ENCODE data around the gene TOM1L2.

The TOM1L2 gene

GRCh38 chr17:17844500-17844899 lies 127.7 kb downstream of the TOM1L2 start:
- DNase-seq: no peak

DNA sequence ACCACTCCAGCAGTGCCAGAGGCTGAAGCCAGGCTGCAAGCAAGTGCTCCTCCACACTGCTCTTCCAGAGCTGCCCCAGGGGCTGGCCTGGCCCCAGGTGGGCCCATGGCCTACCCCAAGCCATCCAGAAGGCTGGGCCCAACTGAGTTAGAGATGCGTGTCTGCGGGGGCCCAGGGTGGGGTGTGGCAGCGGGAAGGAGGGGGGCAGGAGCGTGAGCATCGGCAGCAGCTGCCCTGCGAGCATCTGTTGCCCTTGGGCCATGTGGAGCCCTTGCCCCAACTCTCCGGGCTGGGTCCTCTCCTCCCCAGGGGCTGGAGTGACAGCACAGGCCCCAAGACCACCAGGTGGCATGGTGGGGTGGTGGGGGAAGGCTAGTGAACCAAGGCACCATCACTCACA lies 128.1 kb downstream of the TOM1L2 start:
- no peak for DNase-seq

- no peak for DNase-seq
These were observed 129.1 kb downstream of the TOM1L2 start for GRCh38 chr17:17843096-17843495.

GRCh38 chr17:17842111-17842876 lies 129.9 kb downstream of the TOM1L2 start:
- no peak for DNase-seq

DNA sequence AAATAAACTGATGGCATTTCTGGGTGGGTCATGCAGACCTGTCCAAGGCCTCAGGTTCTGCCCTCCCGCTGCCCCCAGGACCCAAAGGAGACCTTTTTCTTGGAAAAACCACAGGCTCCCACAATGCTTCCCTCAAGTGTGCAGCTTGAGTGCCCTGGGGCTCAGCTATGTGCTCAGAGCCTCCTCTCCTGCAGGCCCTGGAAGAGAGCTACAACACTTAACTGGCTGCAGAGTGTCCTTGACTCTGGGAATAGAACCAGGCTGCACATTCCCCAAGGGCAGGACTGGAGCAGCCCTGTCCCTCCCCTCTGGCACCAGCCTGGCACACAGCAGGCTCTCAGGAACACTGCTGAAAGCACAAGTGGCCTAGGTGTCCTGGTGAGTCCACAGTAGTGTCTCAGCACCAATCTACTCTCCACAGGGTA lies 130.6 kb downstream of the TOM1L2 start:
- DNase-seq: no peak

DNA sequence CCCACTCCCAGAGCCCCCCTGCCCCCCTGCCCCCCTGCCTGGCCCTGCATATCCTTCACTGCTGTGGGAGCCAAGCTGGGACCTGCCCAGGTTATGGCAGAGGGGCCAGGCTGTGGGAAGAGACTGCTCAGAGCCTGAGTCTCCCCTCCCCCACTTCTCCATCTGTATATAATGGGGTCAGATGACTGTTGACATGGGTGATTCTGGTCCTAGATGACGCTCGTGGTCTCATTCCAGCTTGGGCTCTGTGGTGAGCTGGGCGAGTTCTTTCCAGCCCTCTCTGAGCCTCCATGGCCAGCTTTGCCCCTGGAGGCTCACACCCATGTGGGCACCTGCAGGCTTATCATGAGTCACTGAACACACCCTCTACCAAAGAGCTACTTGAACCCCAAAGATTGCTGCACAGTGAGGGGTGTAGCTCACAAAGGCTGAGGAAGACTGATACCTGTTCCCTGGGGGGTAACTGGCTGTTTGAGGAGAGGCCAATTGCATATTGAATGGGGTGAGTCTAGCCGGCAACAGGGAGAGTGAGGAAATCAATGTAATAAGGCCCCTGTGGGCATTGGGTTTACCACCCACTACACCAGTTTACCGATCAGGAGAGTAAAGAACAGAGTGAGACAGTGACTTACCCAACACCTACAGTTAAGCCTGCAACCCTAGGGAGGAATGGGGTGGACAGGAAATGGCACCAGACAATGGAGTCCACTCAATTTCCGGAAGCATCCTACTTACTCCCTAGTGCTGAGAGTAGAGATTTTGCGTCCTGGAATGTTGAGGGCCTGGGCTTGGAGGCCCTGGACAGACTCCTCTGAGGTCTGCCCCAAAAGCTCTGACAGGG lies 131.2 kb downstream of the TOM1L2 start:
- DNase-seq: no peak

DNA sequence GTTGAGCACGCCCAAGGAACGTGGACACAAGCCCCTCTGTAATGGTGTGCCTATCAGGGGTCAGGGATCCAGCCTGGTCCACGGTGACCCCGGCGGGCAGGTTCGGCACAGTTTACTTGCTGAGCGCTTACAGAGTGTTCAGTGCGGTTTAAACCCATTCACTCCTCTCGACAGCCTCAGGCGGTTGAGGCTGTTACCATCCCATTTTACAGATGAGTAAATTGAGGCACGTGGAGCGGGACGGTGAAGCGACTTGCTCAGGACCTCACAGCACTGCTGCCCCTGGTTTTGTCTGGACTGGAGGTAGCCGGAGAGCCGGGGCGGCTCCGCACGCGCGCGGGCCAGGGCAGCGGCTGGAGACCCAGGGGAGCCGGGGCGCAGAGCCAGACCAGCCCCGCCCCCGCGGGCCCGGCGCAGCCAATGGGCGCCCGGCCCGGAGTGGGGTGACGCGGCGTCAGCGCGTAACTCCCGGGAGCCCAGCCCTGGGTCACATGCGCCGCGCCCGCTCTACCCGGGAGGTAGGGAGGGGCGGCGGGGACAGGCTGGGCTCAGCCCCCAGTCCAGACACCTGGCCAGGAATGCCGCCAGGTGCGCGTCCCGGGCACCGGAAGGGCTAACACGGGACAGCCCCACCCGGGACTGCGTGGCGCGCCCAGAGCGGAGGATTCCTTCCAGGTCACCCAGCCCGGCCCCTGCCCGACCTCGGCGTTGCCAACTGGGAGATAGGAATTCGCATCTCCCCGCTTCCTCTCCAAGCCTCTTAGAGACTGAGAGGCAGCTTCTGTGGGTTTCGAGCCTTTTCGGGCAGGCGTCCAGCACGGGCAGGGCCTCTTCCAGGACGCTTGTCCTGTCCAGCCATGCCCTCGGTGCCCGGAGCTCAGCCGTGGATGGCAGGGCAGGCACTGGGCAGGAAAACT lies 132.2 kb downstream of the TOM1L2 start:
- DNase-seq: peak; percentile 84

GRCh38 chr17:17837966-17838962 lies 133.9 kb downstream of the TOM1L2 start:
- DNase-seq: no peak

DNA sequence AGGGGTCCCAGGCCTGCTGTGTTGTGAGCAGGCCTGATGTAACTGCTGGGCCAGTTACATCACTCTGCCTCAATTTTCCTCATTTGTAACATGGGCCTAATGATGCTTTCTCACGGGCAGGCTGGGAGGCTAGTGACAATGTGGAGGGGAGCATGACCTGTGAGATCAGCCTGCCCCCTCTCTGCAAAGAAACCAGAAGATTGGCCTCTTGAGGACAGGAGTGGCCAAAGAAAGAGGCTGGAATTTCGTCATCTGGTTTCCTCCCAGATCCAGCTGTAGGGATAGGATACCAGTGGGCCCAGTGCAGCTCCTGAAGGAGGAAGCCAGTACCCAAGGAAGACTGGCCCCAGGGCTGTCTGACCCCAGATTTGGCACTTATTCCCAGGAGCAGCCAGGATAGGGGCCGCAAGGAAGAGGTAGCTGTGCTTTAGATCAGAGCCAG lies 134.8 kb downstream of the TOM1L2 start:
- no peak for DNase-seq

DNA sequence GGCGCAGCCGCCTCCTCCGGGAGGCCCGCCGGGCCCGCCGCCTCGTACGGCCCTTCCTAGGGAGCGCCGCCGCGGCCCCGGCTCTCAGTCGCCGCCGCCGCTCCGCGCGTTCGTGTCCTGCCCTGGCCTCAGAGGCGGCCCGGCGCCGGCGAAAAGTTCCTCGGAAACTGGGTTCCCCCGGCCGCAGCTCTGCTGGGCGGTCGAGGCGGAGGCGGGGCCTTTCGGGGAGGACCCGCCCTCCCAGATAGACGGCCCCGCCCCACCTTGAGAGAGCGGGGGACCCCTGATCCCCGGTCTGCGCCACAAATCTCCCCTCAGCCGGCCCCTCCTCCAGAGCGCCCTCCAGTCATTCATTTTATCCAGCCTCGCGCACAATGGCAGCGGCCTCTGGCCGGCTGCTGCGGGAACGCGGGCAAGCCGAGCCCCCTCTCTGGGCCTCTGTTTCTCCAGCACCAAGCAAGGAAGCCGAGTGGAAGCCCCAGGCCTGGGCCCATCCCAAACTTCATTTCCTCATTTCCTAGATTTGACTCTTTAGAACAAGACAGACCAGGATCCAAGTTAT lies 135.3 kb downstream of the TOM1L2 start, which contains the start of gene SREBF1:
Gene SREBF1, minus strand, starts transcription at position 169 of the 562 bp plus-strand sequence. CDS start 169 bp downstream, outside the sequence.
- DNase-seq: no peak

DNA sequence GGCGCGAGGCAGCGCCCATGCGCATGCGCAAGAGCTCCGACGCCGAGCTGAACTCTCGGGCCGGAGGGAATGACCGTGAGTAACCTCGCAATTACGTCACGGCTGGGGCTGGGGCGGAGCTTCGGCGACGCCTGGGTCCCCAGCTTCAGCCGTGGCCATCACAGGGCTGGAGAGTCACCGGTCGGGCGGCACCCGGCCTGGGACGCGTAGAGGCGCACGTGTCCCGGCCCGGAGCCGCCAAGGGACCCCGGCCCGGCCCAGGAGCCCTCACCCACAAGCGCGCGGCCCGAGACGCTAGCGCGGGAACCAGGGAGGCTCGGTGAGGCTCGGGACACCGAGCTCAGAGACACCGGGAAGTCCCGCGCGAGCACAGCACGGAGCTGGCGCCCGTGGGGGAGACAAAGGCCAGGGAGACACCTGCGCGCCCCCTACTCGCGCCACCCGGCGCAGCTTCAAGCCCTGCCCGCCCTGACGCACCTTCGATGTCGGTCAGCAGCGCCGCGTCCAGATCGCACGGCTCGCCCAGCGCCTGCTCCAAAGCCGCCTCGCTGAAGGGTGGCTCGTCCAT lies 135.9 kb downstream of the TOM1L2 start:
- DNase-seq: peak; percentile 87

- DNase-seq: no peak
These were observed 136.6 kb downstream of the TOM1L2 start for GRCh38 chr17:17835415-17836249.

DNA sequence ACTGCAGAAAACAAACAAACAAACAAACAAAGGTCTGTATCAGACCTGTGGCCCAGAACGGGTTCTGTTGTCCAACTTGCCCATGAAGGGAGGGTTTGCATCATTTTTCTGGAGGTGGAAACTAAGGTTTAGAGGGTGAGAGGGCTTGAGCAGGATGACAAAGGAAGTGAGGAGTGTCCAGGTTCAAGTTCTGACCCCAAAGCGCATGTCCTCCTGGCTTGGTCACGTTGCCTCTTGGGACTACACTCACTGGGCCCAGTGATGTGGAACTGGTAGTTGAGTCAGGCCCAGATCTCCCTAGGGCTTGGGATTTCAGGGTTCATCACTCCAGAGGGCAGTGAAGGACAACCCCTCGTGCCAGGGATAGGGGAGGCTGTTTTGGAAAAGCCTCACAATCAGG lies 137.2 kb downstream of the TOM1L2 start:
- no peak for DNase-seq

DNA sequence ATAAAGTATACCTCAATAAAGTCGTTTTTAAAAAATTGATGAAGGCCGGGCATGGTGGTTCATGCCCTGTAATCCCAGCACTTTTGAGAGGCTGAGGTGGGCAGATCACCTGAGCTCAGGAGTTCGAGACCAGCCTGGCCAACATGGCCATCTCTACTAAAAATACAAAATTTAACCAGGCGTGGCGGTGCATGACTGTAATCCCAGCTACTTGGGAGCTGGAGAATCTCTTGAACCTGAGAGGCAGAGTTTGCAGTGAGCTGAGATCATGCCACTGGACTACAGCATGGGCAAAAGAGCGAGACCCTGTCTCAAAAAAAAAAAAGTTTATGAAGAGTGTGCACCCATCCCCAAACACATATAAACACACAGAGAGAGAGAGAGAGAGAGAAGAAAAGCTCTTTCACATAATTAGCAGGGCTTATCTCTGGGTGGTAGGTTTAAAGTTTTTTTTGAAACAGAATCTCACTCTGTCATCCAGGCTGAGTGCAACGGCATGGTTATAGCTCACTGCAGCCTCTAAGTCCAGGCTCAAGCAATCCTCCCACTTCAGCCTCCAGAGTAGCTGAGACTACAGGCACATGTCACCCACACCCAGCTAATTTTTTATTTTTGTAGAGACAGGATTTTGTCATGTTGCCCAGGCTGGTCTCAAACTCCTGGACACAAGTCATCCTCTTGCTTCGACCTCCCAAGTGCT lies 138.4 kb downstream of the TOM1L2 start:
- DNase-seq: no peak

DNA sequence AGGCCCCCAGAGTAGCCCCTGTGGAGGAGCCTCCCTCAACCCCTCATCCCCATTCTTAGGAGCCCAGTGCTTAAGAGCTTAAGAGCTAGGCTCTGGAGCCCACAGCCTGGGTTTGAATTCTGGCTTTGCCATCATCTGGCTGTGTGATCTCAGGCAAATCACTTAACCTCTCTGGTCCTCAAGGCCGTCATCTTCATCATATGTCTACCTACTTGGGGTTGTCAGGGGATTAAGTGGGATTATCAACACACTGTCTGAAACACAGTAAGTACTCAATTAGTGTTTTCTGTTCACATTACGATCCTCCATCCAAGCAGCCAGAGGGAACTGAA lies 140.2 kb downstream of the TOM1L2 start:
- DNase-seq: no peak

- no peak for DNase-seq
These were observed 140.8 kb downstream of the TOM1L2 start for GRCh38 chr17:17831208-17832031.

DNA sequence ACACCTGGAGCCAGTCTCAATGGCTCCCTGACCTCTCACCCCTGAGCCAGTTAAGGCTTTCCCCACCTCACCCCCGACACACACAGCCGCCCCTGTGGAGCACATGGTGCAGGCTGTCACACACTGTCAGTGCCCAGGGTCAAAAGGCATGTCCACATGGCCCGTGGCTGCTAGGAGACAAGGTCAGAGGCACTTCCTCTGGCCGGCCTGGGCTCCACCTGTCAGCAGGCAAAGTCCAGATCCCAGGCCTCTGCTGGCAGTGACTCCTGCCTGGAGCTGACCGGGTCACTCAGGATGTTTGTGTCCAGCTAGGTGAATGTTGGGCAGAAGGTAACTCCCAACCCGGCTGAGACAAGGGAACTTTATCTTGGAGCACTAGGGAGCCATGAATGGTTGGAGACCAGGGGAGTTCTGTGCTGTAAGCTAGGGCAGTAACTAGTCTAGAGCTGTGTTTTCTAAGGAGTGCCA lies 141.4 kb downstream of the TOM1L2 start:
- no peak for DNase-seq

DNA sequence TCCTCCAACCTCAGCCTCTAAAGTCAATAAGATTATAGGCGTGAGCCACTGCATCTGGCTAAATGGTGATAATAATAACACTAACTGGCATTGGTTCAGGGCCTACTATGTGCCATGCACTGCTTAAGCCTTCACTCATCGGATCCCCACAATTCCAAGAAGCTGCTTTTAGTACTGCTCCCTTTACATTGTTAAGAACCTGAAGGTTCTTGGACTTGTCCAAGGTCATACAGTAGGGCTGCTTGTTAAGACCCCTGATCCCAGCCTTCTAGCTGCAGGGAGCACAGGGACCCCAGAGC lies 142.0 kb downstream of the TOM1L2 start:
- no peak for DNase-seq

All from NCI-H774 (cell line).